Suprapubic skin (tissue), 4 donors: ENCODE data around the gene IL34. TPM values are rescaled to one million over a fixed set of nuclear protein-coding genes. Genes with fewer than 3 reads are reported as not detected.
"Not testable (repeated sequence)": the region's sequence is repeated elsewhere in the genome, so short reads cannot be mapped to it uniquely, and the experiment has no call there.

Experiments
- DNase-seq, 2 donors: peaks; one replicate each; pipeline ENCODE4 v3.0.0-alpha.2; 2019; ENCODE audit warnings: low spot score in 2 of 2
- H3K27ac ChIP-seq: fragments of 200-600 bp; sonication (generic); one replicate; pipeline ENCODE4 v1.5.1; 2019
- H3K27me3 ChIP-seq: fragments of 200-600 bp; sonication (generic); one replicate; pipeline ENCODE4 v1.5.1; 2019
- H3K36me3 ChIP-seq: fragments of 200-600 bp; sonication (generic); one replicate; pipeline ENCODE4 v1.5.1; 2019
- H3K4me1 ChIP-seq: fragments of 200-600 bp; sonication (generic); one replicate; pipeline ENCODE4 v1.5.1; 2019
- H3K4me3 ChIP-seq: fragments of 200-600 bp; sonication (generic); one replicate; pipeline ENCODE4 v1.5.1; 2019; ENCODE audit warnings: mild to moderate bottlenecking
- H3K9me3 ChIP-seq: fragments of 200-600 bp; sonication (generic); one replicate; pipeline ENCODE4 v1.5.1; 2019
- EP300 ChIP-seq: sonication (generic); formaldehyde crosslinking; IDR thresholded peaks from one replicate; pipeline ENCODE4 v1.6.1; 2017; ENCODE audit warnings: antibody characterized with exemption
- POLR2A ChIP-seq, 2 donors: fragments of 450-650 bp; IDR thresholded peaks; one replicate each; pipeline ENCODE4 v1.6.1; 2017; ENCODE audit warnings: antibody characterized with exemption in 2 of 2, mild to moderate bottlenecking in 2 of 2, moderate library complexity in 2 of 2
- POLR2AphosphoS5 ChIP-seq, 3 donors: sonication (generic); formaldehyde crosslinking; IDR thresholded peaks; one replicate each; pipeline ENCODE4 v1.6.1; 2017; ENCODE audit warnings: antibody characterized with exemption in 3 of 3
- WGBS: methylation state at CpG from one replicate; pipeline ENCODE4 v1.1.5; 2018; 5-methylcytosine and 5-hydroxymethylcytosine counted together
- total RNA-seq, 4 donors: library from RNA; depleted of rRNA; stranded (reverse); fragments of >200 nt; gene quantifications; one replicate each; pipeline ENCODE4 v1.1.0, GENCODE V29; 2016
- TF ChIP-seq, protein P1 (sequence below), 2 donors: fragments of 200-600 bp in 1 of 2; fragments of 450-650 bp in 1 of 2; sonication (generic) in 1 of 2; IDR thresholded peaks; one replicate each; pipeline ENCODE4 v1.5.1; 2016 to 2019; ENCODE audit warnings: antibody characterized with exemption in 2 of 2, mild to moderate bottlenecking in 1 of 2, moderate library complexity in 1 of 2

IL34 gene
- total RNA-seq, 4 donors from 2014 or later = 64.2 to 187 (median 92.5) TPM

DNA sequence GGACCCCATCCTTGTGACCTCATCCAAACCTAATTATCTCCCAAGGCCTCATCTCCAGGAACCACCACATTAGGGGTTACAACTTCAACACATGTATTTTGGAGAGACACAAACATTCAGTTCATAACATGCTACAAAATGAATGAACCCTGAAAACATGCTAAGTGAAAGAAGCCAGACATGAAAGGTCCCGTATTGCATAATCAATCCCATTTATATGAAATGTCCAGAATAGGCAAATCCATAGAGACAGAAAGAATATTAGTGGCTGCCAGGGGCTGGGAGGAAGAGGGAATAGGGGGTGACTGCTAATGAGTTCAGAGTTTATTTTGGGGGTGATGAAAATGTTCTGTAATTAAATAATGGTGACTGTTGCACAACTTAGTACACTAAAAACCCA is 3.7 kb upstream of the IL34 start:
- Histone ChIP-seq H3K9me3 (no peaks in the 10 kb centered on the region), H3K4me1 (peaks cover 19% of the 10 kb centered on the region), H3K4me3 (no peak overlapping the region), H3K36me3 (peaks cover 3% of the 10 kb centered on the region), H3K27me3 (no peaks in the 10 kb centered on the region), H3K27ac (no peak overlapping the region)
- TF ChIP-seq EP300 (no peak), POLR2AphosphoS5 (IDR thresholded peaks at IDR 0.05) (no peak), POLR2A (IDR thresholded peaks at IDR 0.05) (no peak)
- TF ChIP-seq, protein P1, sequence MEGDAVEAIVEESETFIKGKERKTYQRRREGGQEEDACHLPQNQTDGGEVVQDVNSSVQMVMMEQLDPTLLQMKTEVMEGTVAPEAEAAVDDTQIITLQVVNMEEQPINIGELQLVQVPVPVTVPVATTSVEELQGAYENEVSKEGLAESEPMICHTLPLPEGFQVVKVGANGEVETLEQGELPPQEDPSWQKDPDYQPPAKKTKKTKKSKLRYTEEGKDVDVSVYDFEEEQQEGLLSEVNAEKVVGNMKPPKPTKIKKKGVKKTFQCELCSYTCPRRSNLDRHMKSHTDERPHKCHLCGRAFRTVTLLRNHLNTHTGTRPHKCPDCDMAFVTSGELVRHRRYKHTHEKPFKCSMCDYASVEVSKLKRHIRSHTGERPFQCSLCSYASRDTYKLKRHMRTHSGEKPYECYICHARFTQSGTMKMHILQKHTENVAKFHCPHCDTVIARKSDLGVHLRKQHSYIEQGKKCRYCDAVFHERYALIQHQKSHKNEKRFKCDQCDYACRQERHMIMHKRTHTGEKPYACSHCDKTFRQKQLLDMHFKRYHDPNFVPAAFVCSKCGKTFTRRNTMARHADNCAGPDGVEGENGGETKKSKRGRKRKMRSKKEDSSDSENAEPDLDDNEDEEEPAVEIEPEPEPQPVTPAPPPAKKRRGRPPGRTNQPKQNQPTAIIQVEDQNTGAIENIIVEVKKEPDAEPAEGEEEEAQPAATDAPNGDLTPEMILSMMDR (IDR thresholded peaks at IDR 0.05) = no peak
- 89% methylated on average over 1 of the region's 1 CpG for WGBS
- no peak for DNase-seq

DNA sequence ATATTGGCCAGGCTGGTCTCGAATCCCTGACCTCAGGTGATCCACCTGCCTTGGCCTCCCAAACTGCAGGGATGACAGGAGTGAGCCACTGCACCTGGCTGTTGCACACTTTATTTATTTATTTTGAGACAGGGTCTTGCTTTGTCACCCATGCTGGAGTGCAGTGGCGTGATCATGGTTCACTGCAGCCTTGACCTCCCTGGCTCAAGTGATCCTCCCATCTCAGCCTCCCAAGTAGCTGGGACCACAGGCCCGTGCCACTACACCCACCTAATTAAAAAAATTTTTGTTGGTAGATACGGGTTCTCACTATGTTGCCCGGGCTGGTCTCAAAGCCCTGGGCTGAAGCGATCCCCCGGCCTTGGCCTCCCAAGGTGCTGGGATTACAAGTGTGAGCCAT is 3.1 kb upstream of the IL34 start:
- DNase-seq, H3K4me3 ChIP-seq, H3K36me3 ChIP-seq, H3K9me3 ChIP-seq, H3K27ac ChIP-seq, H3K27me3 ChIP-seq: not testable (repeated sequence)
- 80% methylated on average over 7 of the region's 7 CpGs for WGBS
- peaks cover 15% of the 10 kb centered on the region for H3K4me1 ChIP-seq

DNA sequence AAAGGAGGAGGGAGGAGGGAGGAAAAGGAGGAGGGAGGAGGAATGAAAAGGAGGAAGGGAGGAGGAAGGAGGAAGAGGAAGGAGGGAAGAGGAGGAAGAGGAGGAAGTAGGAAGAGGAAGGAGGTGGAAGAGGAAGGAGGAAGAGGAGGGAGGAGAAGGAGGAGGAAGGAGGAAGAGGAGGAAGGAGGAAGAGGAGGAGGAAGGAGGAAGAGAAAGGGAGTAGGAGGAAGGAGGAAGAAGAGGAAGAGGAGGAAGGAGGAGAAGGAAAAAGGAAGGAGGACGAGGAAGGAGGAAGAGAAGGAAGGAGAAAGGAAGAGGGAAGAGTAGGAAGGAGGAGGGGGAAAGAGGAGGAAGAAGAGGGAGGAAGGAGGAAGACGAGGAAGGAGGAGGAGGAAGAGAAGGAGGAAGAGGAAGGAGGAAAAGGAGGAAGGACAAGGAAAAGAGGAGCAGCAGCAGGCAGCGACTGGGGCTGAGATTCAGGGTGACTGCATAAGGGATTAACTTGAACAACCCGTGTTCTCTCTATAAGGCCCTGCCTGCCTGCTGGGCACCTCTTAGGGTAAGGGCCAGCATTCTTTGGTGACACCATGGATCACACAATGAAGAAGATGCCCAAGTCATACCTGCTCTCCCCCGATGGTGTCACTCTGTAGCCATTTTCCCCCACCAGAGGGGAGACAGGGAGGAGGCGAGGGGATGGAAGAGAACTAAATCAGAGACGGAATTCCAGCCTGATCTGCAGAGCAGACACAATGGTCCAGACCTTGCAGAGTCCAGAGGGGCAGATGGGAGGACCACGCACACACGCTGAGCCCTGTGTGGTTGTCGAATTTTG is 1.4 kb upstream of the IL34 start:
- no peak overlapping the region for H3K4me3 ChIP-seq
- TF ChIP-seq EP300 = no peak
- no peak for TF ChIP-seq POLR2AphosphoS5 (IDR thresholded peaks at IDR 0.05)
- TF ChIP-seq, protein P1 (IDR thresholded peaks at IDR 0.05) = no peak
- no peak for TF ChIP-seq POLR2A (IDR thresholded peaks at IDR 0.05)
- peaks cover 3% of the 10 kb centered on the region for H3K36me3 ChIP-seq
- H3K27ac ChIP-seq = no peak overlapping the region
- no peaks in the 10 kb centered on the region for H3K27me3 ChIP-seq
- no peak for DNase-seq
- H3K4me1 ChIP-seq = no peaks in the 10 kb centered on the region
- WGBS = 79% methylated on average over 10 of the region's 10 CpGs
- no peaks in the 10 kb centered on the region for H3K9me3 ChIP-seq

DNA sequence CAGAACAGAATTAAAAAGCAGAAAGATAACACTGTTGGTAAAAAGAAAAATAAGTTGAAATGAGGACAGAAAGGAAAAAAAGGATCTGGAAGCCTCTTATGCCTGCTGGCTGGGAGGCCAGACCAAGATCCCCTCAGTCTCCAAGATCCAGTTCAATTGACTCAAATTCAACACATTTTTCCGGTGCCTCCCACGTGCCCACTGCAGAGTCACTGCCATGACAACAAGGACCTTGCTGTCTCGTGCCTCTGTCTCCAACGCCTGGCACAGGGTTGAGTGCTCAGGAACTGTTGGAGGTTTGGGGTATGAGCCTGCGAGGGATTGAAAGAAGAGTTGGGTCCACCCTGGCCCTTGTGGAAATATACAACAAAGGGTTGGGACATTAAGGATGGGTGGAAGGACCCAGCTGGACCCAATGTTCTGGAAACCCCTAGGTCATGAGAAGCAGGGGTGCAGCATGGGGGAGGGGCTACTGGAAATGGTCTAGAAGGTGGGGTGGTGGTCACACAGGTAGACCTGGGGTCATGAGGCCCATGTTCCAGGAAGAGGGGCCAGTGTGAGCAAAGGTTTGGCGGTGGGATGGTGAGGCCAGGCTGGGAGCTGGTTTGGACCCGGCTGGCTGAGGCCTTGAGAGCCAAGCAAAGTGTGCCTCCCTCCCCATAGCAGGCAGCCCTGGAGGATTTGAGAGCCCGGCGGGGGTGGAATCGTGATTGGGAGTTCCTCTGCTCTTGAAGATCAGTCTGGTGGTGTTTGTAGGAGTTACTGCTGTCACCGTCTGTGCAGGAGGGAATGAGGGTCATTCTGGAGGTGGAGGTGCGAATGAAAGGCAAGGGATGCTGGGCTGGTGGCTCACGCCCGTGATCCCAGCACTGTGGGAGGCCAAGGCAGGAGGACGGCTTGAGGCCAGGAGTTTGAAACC is 1.3 kb downstream of the IL34 start:
- 86% methylated on average over 15 of the region's 15 CpGs for WGBS
- no peak overlapping the region for H3K4me3 ChIP-seq
- H3K9me3 ChIP-seq = no peaks in the 10 kb centered on the region
- no peak for DNase-seq
- no peaks in the 10 kb centered on the region for H3K27me3 ChIP-seq
- no peak overlapping the region for H3K27ac ChIP-seq
- no peaks in the 10 kb centered on the region for H3K4me1 ChIP-seq
- TF ChIP-seq POLR2A (IDR thresholded peaks at IDR 0.05) (no peak), POLR2AphosphoS5 (IDR thresholded peaks at IDR 0.05) (no peak), EP300 (no peak)
- H3K36me3 ChIP-seq = peaks cover 3% of the 10 kb centered on the region

DNA sequence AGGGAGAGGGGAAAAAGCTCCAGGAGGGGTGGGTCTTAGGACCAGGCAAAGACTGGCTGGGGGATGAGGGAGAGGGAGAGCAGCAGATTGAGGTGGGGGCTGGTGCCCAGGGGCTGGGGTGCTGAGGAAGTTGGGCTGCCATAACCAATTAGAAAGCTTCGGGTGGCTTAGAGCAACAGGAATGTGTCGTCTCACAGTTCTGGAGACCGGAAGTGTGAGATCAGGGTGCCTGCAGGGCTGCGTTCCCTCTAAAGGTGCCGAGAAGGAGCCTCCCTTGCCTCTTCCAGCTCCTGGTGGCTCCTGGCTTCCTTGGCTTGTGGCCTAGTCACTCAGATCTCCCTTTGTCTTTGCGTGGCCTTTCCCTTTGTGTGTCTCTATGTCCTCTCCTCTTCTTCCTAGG is 2.2 kb downstream of the IL34 start:
- H3K27ac ChIP-seq = no peak overlapping the region
- TF ChIP-seq EP300 (no peak), POLR2A (IDR thresholded peaks at IDR 0.05) (no peak)
- TF ChIP-seq, protein P1 (IDR thresholded peaks at IDR 0.05) = no peak
- H3K27me3 ChIP-seq = no peaks in the 10 kb centered on the region
- no peak overlapping the region for H3K4me3 ChIP-seq
- peaks cover 4% of the 10 kb centered on the region for H3K4me1 ChIP-seq
- H3K36me3 ChIP-seq = peaks cover 3% of the 10 kb centered on the region
- WGBS = 81% methylated on average over 6 of the region's 6 CpGs
- DNase-seq = no peak
- no peaks in the 10 kb centered on the region for H3K9me3 ChIP-seq

DNA sequence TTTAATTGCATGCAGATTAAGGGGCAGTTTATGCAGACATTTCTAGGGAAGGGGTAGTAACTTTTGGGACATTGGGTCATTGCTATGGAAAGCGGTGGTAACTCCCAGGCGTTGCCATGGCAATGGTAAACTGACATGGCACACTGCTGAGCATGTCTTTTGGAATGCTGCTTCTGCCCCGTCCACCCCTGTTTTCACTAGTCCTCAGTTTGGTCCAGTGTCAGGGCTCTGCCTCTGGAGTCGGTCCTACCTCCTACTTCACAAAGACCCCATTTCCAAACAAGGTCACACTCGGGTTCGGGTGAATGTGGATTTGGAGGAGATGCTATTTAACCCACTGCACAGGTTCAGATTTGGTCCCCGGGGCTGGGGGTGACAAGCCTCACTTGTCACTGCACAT is 2.9 kb downstream of the IL34 start:
- DNase-seq = no peak
- no peak for TF ChIP-seq EP300
- TF ChIP-seq, protein P1 (IDR thresholded peaks at IDR 0.05) = no peak
- H3K27ac ChIP-seq = no peak overlapping the region
- 80% methylated on average over 7 of the region's 7 CpGs for WGBS
- H3K9me3 ChIP-seq = no peaks in the 10 kb centered on the region
- no peak overlapping the region for H3K4me3 ChIP-seq
- H3K4me1 ChIP-seq = peaks cover 11% of the 10 kb centered on the region
- H3K27me3 ChIP-seq = no peaks in the 10 kb centered on the region
- peaks cover 3% of the 10 kb centered on the region for H3K36me3 ChIP-seq
